Ishikawa (cell line): ENCODE data around the gene MYMK.

Source experiments
- MAX ChIP-seq: IDR thresholded peaks from 2 replicates; pipeline ENCODE4 v1.6.1; 2012
- NFIC ChIP-seq: IDR thresholded peaks from 2 replicates; pipeline ENCODE4 v1.6.1; 2012
- YY1 ChIP-seq: IDR thresholded peaks from 2 replicates; pipeline ENCODE4 v1.6.1; 2012; ENCODE audit warnings: low read depth

- TF ChIP-seq MAX (no peak), NFIC (no peak), YY1 (no peak)
These were observed 57.7 kb downstream of the MYMK start for GRCh38 chr9:133467101-133467500.
